ENCODE data around the gene PGAP1. TPM values are rescaled to one million over a fixed set of nuclear protein-coding genes. Genes with fewer than 3 reads are reported as not detected.

The PGAP1 gene
- total RNA-seq, 3 donors from 2014 or later = 7.2 to 27.1 (median 16.1) TPM

GRCh38 chr2:196939371-196939770 lies 12.9 kb upstream of the PGAP1 start:
- TF ChIP-seq CTCF (IDR thresholded peaks at IDR 0.05) (no peak), POLR2AphosphoS5 (IDR thresholded peaks at IDR 0.05) (no peak), POLR2A (IDR thresholded peaks at IDR 0.05) (no peak)
- intact Hi-C loops (cut with DNase I; ENCODE audit: low total_unique reads) = no loop called here
- H3K4me3 ChIP-seq = no peak overlapping the region
- DNase-seq (ENCODE audit: low spot score in 2 of 2) = no peak
- no peaks in the 10 kb centered on the region for H3K4me1 ChIP-seq
- no peaks in the 10 kb centered on the region for H3K36me3 ChIP-seq
- H3K27me3 ChIP-seq = no peaks in the 10 kb centered on the region
- H3K9me3 ChIP-seq = no peaks in the 10 kb centered on the region
- H3K27ac ChIP-seq = no peak overlapping the region

- Histone ChIP-seq H3K4me1 (no peaks in the 10 kb centered on the region), H3K36me3 (no peaks in the 10 kb centered on the region), H3K27ac (no peak overlapping the region), H3K9me3 (no peaks in the 10 kb centered on the region), H3K27me3 (no peaks in the 10 kb centered on the region), H3K4me3 (no peak overlapping the region)
- intact Hi-C loops (cut with DNase I; ENCODE audit: low total_unique reads) = no loop called here
- TF ChIP-seq POLR2AphosphoS5 (IDR thresholded peaks at IDR 0.05) (no peak), POLR2A (IDR thresholded peaks at IDR 0.05) (no peak), CTCF (IDR thresholded peaks at IDR 0.05) (no peak)
- DNase-seq (ENCODE audit: low spot score in 2 of 2) = no peak
Observed at GRCh38 chr2:196935432-196935831, 8.9 kb upstream of the PGAP1 start.

GRCh38 chr2:196934672-196935071 lies 8.2 kb upstream of the PGAP1 start:
- no peaks in the 10 kb centered on the region for H3K27me3 ChIP-seq
- no peak for DNase-seq (ENCODE audit: low spot score in 2 of 2)
- H3K27ac ChIP-seq = no peak overlapping the region
- H3K4me1 ChIP-seq = no peaks in the 10 kb centered on the region
- H3K36me3 ChIP-seq = no peaks in the 10 kb centered on the region
- H3K4me3 ChIP-seq = no peak overlapping the region
- TF ChIP-seq CTCF (IDR thresholded peaks at IDR 0.05) (no peak), POLR2AphosphoS5 (IDR thresholded peaks at IDR 0.05) (no peak), POLR2A (IDR thresholded peaks at IDR 0.05) (no peak)
- intact Hi-C loops (cut with DNase I; ENCODE audit: low total_unique reads) = no loop called here
- no peaks in the 10 kb centered on the region for H3K9me3 ChIP-seq

- no peaks in the 10 kb centered on the region for H3K36me3 ChIP-seq
- TF ChIP-seq POLR2A (IDR thresholded peaks at IDR 0.05) (no peak), CTCF (IDR thresholded peaks at IDR 0.05) (no peak), POLR2AphosphoS5 (IDR thresholded peaks at IDR 0.05) (no peak)
- no peak overlapping the region for H3K27ac ChIP-seq
- intact Hi-C loops (cut with DNase I; ENCODE audit: low total_unique reads) = no loop called here
- no peaks in the 10 kb centered on the region for H3K9me3 ChIP-seq
- H3K4me1 ChIP-seq = no peaks in the 10 kb centered on the region
- no peaks in the 10 kb centered on the region for H3K27me3 ChIP-seq
- no peak overlapping the region for H3K4me3 ChIP-seq
- DNase-seq (ENCODE audit: low spot score in 2 of 2) = no peak
Observed at GRCh38 chr2:196931555-196931954, 5.0 kb upstream of the PGAP1 start.

GRCh38 chr2:196927376-196928225 lies 1.1 kb upstream of the PGAP1 start:
- TF ChIP-seq CTCF (IDR thresholded peaks at IDR 0.05) = no peak
- no peak for TF ChIP-seq POLR2AphosphoS5 (IDR thresholded peaks at IDR 0.05)
- no peak for TF ChIP-seq POLR2A (IDR thresholded peaks at IDR 0.05)
- H3K4me1 ChIP-seq = no peaks in the 10 kb centered on the region
- H3K4me3 ChIP-seq = peak overlapping the region; percentile 76 to 81 (median 80)
- H3K27ac ChIP-seq = peak overlapping the region; percentile 89
- H3K36me3 ChIP-seq = no peaks in the 10 kb centered on the region
- no peaks in the 10 kb centered on the region for H3K27me3 ChIP-seq
- no peak for DNase-seq (ENCODE audit: low spot score in 2 of 2)
- no peaks in the 10 kb centered on the region for H3K9me3 ChIP-seq
- intact Hi-C loops (cut with DNase I; ENCODE audit: low total_unique reads) = no loop called here

All from breast epithelium (tissue), 4 donors.